Heart left ventricle (tissue), 13 donors: ENCODE measurements around the gene ACTA2.

ENCODE experiments used
- POLR2A ChIP-seq, 2 donors: fragments of 450-650 bp; IDR thresholded peaks; one replicate each; pipeline ENCODE4 v1.6.1; 2017; ENCODE audit warnings: antibody characterized with exemption in 2 of 2, mild to moderate bottlenecking in 2 of 2, moderate library complexity in 2 of 2
- TF ChIP-seq, protein P1 (sequence below), 12 donors: fragments of 200-600 bp; sonication (generic) in 4 of 12; IDR thresholded peaks; one replicate each; pipeline versions ENCODE4 v1.5.0 to v1.8.0; 2018 to 2022; ENCODE audit warnings: antibody characterized with exemption in 12 of 12, mild to moderate bottlenecking in 5 of 12
- donor health status: ischemic (EF 13 %, LVEDD 7.1; RV severe dilation, severe dysfunction).
- donor health status: DM: no; HTN: yes; CAD: no.
- donor health status: DM: no; HTN: no; CAD: no.
- donor health status: ischemic (EF 25% LVEDD 6.9; RV normal size, moderate dysfunction).
- donor health status: ischemic (EF 25% LVEDD 5.7; RV mildly dilated, moderate dysfunction).
- donor health status: ischemic (EF 35%, LVEDD 5.7; RV mildly dilated, moderate dysfunction).
- donor health status: nonischemic (EF 11% LVEDD 7.7; RV severe dilation, severe dysfunction).
- donor health status: DM: yes; HTN: yes; CAD: no.
- donor health status: PGD.
- donor health status: ischemic (EF 29% LVEDD 5.4; RV normal size, mild dysfunction).
- donor health status: nonischemic (EF 23%, LVEDD 6.1; RV moderate dilation, normal function).

DNA sequence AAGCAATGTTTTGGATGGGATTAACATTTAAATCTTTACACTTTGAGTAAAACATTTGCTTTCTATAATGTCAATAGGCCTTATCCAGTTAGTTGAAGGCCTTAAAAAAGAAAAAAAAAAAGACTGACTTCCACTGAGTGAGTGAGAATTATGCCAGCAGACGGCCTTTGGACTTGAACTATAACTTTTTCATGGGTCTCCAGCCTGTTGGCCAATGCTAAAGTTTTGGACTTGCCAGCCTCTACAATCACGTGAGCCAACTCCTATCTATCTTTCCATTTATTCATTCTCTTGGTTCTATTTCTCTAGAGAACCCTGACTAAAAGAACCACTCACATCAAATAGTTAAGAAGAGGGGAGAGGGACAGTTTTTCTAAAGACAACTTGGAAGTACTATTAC is 35.3 kb upstream of the ACTA2 start:
- TF ChIP-seq, protein P1, sequence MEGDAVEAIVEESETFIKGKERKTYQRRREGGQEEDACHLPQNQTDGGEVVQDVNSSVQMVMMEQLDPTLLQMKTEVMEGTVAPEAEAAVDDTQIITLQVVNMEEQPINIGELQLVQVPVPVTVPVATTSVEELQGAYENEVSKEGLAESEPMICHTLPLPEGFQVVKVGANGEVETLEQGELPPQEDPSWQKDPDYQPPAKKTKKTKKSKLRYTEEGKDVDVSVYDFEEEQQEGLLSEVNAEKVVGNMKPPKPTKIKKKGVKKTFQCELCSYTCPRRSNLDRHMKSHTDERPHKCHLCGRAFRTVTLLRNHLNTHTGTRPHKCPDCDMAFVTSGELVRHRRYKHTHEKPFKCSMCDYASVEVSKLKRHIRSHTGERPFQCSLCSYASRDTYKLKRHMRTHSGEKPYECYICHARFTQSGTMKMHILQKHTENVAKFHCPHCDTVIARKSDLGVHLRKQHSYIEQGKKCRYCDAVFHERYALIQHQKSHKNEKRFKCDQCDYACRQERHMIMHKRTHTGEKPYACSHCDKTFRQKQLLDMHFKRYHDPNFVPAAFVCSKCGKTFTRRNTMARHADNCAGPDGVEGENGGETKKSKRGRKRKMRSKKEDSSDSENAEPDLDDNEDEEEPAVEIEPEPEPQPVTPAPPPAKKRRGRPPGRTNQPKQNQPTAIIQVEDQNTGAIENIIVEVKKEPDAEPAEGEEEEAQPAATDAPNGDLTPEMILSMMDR (IDR thresholded peaks at IDR 0.05): no peak
- no peak for TF ChIP-seq POLR2A (IDR thresholded peaks at IDR 0.05)
